Vagina (tissue), 2 donors: ENCODE measurements around the gene PRXL2A. TPM values are rescaled to one million over a fixed set of nuclear protein-coding genes. Genes with fewer than 3 reads are reported as not detected.
A peak's percentile ranks its signal among the peaks of the same experiment; 100 is the strongest.

Experiments used
- DNase-seq, 2 donors: peaks; one replicate each; pipeline ENCODE4 v3.0.0-alpha.2; 2017; ENCODE audit errors: extremely low spot score in 2 of 2
- H3K27ac ChIP-seq: fragments of 200-600 bp; sonication (generic); one replicate; pipeline ENCODE4 v1.5.1; 2019
- H3K27me3 ChIP-seq: fragments of 200-600 bp; sonication (generic); one replicate; pipeline ENCODE4 v1.5.1; 2019
- H3K36me3 ChIP-seq, 2 donors: fragments of 200-600 bp; sonication (generic); one replicate each; pipeline ENCODE4 v1.5.1; 2017 to 2019
- H3K4me1 ChIP-seq: fragments of 200-600 bp; sonication (generic); one replicate; pipeline ENCODE4 v1.5.1; 2019
- H3K4me3 ChIP-seq, 2 donors: fragments of 200-600 bp; sonication (generic); 1 replicate in 1 of 2; 2 replicates in 1 of 2; pipeline ENCODE4 v1.5.1; 2016 to 2019
- H3K9me3 ChIP-seq: fragments of 200-600 bp; sonication (generic); one replicate; pipeline ENCODE4 v1.5.1; 2019
- POLR2A ChIP-seq, 2 donors: fragments of 450-650 bp; IDR thresholded peaks; one replicate each; pipeline ENCODE4 v1.6.1; 2017; ENCODE audit warnings: antibody characterized with exemption in 2 of 2, mild to moderate bottlenecking in 2 of 2, moderate library complexity in 2 of 2
- POLR2AphosphoS5 ChIP-seq, 2 donors: sonication (generic); formaldehyde crosslinking; IDR thresholded peaks; one replicate each; pipeline ENCODE4 v1.9.0; 2017; ENCODE audit warnings: antibody characterized with exemption in 2 of 2, mild to moderate bottlenecking in 2 of 2, low read depth in 1 of 2; ENCODE audit not compliant: insufficient read depth in 1 of 2
- intact Hi-C: fragments of 100-400 bp; cut with DNase I; formaldehyde crosslinking; loops from one replicate; pipeline ENCODE4 v1.15.1; 2023
- total RNA-seq: library from RNA; depleted of rRNA; stranded (reverse); fragments of >200 nt; gene quantifications from one replicate; pipeline ENCODE4 v1.2.3, GENCODE V29; 2016
- TF ChIP-seq, protein P1 (sequence below), 3 experiments: fragments of 450-650 bp in 2 of 3; fragments of 200-600 bp in 1 of 3; sonication (generic) in 1 of 3; IDR thresholded peaks; one replicate each; pipeline ENCODE4 v1.5.1; 2017 to 2019; ENCODE audit warnings: antibody characterized with exemption in 3 of 3, mild to moderate bottlenecking in 2 of 3, moderate library complexity in 2 of 3

The PRXL2A gene
- total RNA-seq, 1 donor from 2014 or later = 62.4 TPM

DNA sequence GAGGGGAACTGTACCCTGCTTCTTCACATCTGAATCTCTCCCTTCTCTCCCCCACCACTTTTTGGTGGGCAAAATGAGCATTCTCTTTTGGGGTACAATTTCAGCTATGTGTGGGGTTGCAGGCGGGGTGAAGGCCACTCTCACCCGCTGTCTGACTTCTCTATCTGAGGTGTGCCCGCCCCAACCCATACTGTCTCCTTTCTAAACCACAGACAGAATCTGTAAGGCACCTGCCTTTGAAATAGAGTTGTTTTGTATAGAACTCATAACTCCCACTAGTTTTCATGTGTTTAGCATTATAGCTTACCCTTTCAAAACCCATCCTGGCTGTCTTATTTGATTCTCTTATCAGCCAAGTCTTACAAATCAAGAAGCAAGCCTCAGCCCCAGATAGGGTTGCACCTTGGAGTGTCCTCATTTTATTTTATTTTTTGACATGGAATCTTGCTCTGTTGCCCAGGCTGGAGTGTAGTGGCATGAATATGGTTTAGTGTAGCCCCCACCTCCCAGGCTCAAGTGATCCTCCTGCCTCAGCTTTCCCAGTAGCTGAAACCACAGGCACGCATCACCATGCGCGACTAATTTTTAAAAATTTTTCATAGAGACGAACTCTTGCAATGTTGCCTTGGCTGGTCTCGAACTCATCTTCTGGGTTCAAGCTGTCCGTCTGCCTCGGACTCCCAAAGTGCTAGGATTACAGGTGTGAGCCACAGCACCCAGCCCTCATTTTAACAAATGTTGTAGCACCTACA lies 57.7 kb downstream of the PRXL2A start:
- H3K27ac ChIP-seq = peak overlapping the region; percentile 89
- H3K36me3 ChIP-seq = peaks cover 0 to 7% of the 10 kb centered on the region in 2 donors
- peak overlapping the region in 1 of 2 donors; percentile 4 for H3K4me3 ChIP-seq
- DNase-seq = no peak
- no peak for TF ChIP-seq POLR2AphosphoS5 (IDR thresholded peaks at IDR 0.05; ENCODE audit: insufficient read depth in 1 of 2, low read depth in 1 of 2)
- TF ChIP-seq POLR2A (IDR thresholded peaks at IDR 0.05) = no peak
- TF ChIP-seq, protein P1, sequence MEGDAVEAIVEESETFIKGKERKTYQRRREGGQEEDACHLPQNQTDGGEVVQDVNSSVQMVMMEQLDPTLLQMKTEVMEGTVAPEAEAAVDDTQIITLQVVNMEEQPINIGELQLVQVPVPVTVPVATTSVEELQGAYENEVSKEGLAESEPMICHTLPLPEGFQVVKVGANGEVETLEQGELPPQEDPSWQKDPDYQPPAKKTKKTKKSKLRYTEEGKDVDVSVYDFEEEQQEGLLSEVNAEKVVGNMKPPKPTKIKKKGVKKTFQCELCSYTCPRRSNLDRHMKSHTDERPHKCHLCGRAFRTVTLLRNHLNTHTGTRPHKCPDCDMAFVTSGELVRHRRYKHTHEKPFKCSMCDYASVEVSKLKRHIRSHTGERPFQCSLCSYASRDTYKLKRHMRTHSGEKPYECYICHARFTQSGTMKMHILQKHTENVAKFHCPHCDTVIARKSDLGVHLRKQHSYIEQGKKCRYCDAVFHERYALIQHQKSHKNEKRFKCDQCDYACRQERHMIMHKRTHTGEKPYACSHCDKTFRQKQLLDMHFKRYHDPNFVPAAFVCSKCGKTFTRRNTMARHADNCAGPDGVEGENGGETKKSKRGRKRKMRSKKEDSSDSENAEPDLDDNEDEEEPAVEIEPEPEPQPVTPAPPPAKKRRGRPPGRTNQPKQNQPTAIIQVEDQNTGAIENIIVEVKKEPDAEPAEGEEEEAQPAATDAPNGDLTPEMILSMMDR (IDR thresholded peaks at IDR 0.05) = no peak
- H3K9me3 ChIP-seq = no peaks in the 10 kb centered on the region
- no peaks in the 10 kb centered on the region for H3K27me3 ChIP-seq
- peaks cover 100% of the 10 kb centered on the region for H3K4me1 ChIP-seq
- intact Hi-C loops = no loop called here

DNA sequence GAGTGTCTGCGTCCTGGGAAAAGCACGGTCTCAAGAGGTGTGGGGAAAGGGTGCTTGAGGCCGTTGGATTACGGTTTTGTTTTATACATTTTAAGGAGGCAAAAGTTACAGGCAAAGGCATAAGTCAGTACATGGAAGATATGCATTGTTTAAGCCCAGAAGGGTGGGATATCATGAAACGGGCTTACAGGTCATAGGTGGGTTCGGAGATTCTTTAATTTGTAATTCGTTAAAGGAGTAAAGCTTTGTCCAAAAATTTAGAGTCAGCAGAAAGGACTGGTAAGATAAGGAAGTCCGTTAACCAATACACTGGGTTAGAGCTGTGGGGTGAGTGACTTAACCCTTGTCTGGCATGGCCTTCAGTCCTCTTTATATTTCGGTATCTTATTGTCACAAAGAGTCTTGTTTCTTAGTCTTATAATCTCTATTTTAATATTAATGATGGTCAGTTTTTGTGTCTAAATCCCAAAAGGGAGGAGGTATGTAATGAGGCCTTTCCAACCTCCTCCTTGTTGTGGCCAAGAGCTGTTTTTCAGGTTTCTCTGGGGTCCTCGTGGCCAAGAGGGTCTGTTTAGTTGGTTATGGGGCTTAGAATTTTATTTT lies 58.5 kb downstream of the PRXL2A start:
- no peak for TF ChIP-seq POLR2A (IDR thresholded peaks at IDR 0.05)
- TF ChIP-seq POLR2AphosphoS5 (IDR thresholded peaks at IDR 0.05; ENCODE audit: insufficient read depth in 1 of 2, low read depth in 1 of 2) = no peak
- TF ChIP-seq, protein P1 (IDR thresholded peaks at IDR 0.05) = no peak
- intact Hi-C loops = no loop called here
- no peak overlapping the region for H3K4me3 ChIP-seq
- no peak for DNase-seq
- peaks cover 0 to 10% of the 10 kb centered on the region in 2 donors for H3K36me3 ChIP-seq
- peaks cover 100% of the 10 kb centered on the region for H3K4me1 ChIP-seq
- H3K9me3 ChIP-seq = no peaks in the 10 kb centered on the region
- no peaks in the 10 kb centered on the region for H3K27me3 ChIP-seq
- H3K27ac ChIP-seq = peak overlapping the region; percentile 89

DNA sequence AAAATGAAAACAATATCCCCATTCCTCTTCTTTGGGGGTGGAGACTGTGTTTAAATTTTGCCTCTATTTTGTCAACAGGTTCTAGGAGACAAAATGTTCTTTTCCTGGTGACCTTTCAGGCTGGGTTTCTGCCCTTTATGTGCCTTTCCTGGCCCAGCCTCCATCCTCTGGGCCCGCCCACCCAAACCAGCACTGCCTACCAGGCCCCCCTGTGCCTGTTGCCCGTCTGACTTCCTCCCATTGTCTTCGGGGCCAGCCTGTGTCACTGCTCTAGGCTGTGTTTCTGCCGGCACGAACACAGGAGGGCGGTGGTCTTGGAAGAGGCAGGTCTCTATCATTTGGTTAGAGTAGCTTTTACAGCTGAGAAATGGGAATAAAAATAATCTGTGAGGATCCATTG lies 59.7 kb downstream of the PRXL2A start:
- TF ChIP-seq POLR2AphosphoS5 (IDR thresholded peaks at IDR 0.05; ENCODE audit: insufficient read depth in 1 of 2, low read depth in 1 of 2) (peak; percentile 82 to 85), POLR2A (IDR thresholded peaks at IDR 0.05) (peak in 1 of 2 donors; percentile 3)
- TF ChIP-seq, protein P1 (IDR thresholded peaks at IDR 0.05) = no peak
- peak overlapping the region; percentile 89 for H3K27ac ChIP-seq
- H3K36me3 ChIP-seq = peaks cover 0 to 11% of the 10 kb centered on the region in 2 donors
- no peaks in the 10 kb centered on the region for H3K9me3 ChIP-seq
- H3K27me3 ChIP-seq = no peaks in the 10 kb centered on the region
- peak overlapping the region in 1 of 2 donors; percentile 12 for H3K4me3 ChIP-seq
- intact Hi-C loops = no loop called here
- peaks cover 100% of the 10 kb centered on the region for H3K4me1 ChIP-seq
- DNase-seq = no peak

DNA sequence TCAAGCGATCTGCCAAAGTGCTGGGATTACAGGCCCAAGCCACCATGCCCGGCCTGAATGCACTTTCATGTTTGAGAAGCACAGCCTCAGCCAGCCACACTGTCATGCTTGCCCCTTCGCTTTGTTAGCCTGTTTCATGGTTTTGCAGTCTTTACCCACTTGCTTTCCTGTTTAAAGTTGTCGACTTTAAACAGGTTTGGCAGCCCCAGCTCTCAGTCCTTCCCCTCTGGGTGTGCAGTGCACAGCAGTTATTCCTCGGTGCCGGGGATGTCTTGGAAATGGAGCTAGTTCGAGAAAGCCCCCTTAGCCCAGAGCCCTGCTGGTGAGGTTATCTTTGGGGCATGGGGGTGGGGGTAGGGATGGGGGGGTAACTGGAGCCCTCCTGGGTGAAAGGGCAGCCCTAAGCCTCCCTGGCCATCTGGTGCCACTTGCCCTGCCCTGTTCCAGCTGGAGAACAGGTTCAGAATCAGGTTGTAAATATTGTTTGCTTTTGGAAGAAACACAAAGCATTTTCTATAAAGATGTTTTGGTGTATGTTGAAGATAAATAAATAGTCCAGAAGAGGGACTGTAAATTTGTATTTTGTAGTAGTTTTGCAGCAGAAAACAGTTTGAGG lies 60.6 kb downstream of the PRXL2A start:
- intact Hi-C loops = no loop called here
- no peak for DNase-seq
- Histone ChIP-seq H3K9me3 (no peaks in the 10 kb centered on the region), H3K27me3 (no peaks in the 10 kb centered on the region), H3K4me3 (peak overlapping the region in 1 of 2 donors; percentile 12), H3K27ac (peak overlapping the region; percentile 89), H3K4me1 (peaks cover 100% of the 10 kb centered on the region), H3K36me3 (peaks cover 0 to 15% of the 10 kb centered on the region in 2 donors)
- TF ChIP-seq POLR2AphosphoS5 (IDR thresholded peaks at IDR 0.05; ENCODE audit: insufficient read depth in 1 of 2, low read depth in 1 of 2) (no peak), POLR2A (IDR thresholded peaks at IDR 0.05) (no peak)
- TF ChIP-seq, protein P1 (IDR thresholded peaks at IDR 0.05) = no peak
